ENCODE measurements around the gene ZEB2.

DNA sequence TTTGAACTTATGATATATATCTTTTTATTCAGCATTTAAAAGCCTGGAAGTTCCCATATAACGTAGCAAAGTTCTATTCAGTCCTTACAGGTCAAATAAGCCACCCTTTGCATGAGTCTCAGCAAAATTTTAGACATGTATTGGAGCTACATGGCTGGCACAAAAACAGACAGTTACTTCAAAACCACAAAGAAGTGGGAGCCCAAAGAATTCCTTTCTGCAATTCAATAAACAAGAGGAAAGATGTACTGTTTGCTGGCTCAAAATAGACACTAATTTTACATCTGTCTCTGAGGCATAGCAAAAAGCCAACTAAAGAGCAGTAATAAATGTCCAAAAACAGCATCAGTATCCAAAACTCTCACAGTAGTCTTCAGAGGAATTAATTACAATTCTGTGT is 87.0 kb downstream of the ZEB2 start:
- TF ChIP-seq CTCF (IDR thresholded peaks at IDR 0.05), result no peak
- no peak for TF ChIP-seq POLR2A (IDR thresholded peaks at IDR 0.05)

Data from uterus (tissue), 2 donors.